Activated T-helper 1 cell treated with anti-CD3 and anti-CD28 coated beads, Interleukin-2, amount 50 U/mL, for 16 hours (primary cell): Measurements from ENCODE around the gene ANO8.
"Not testable (repeated sequence)": the region's sequence is repeated elsewhere in the genome, so short reads cannot be mapped to it uniquely, and the experiment has no call there.

Source experiments
- DNase-seq, 2 donors: peaks; one replicate each; pipeline ENCODE4 v3.0.0-alpha.2; 2020; ENCODE audit warnings: low read depth in 1 of 2, low spot score in 1 of 2

The ANO8 gene

DNA sequence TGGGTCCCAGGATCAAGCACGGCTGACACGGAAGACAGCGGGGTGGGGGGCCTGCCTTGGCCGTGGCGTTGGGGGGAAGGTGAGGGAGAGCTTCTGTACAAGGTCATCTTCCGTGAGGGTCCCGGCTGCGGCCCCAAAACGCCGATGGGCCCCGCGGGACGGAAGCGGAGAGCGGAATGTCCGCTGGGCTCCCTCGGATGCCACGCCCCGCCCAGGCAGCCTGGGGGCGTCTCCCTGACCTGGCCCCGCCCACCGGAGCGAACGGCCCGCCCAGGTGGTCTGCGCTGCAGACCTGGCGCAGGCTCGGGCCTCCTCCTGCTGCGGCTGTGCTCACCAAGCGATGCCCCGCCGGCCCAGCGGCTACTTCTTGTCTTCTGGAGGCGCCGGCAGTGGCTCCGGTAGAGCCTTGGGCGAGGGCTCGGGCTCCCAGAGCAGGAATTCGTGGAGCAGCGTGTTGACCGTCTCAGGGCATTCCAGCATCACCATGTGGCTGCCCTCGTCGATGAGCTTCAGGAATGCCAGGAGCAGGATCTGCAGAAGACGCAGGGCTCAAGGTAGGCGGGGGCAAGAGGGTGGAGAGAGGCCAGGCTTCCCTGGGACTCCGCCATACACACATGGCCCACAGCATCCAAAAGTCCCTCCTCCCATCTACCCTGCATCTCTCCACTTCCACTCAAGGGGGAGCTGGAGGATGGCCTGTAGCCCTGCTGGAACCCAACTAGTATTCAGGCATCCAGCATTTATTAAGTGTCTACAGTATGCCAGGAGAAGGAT lies 42.2 kb downstream of the ANO8 start:
- DNase-seq = peak; percentile 51 to 66

DNA sequence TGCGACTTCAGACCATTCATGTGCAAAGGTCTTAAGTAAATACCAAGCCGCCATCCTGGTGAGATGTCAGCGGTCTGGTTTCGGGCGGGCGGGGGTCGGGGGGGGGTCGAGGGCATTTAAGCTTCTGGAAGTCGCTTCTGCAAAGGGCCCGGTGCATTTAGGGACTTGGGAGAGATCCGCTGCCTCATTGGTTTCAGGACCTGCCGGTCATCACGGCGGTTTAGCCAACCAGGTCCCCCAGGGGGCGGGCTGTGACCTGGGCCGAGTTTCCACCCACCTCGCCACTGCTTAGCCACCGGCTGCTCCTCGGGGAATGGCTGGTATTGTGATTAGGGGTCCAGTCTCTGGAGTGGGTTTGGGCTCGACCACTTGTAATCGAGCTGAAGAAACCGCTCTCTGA lies 45.2 kb downstream of the ANO8 start:
- no peak for DNase-seq

DNA sequence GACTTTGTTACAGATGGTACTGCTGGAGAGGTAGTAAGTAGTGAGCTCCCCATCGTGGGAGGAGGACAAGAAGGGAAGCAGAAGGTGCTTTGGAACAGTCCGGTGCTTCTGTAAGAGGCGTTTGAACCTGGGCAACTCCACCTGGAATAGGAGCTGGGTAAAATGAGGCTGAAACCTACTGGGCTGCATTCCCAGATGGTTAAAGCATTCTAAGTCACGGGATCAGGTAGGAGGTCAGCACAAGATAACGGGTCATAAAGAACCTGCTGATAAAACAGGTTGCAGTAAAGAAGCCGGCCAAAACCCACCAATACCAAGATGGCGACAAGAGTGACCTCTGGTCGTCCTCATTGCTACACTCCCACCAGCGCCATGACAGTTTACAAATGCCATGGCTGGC lies 47.9 kb downstream of the ANO8 start:
- DNase-seq = no peak

GRCh38 chr19:17286263-17286662 lies 48.4 kb downstream of the ANO8 start:
- no peak for DNase-seq

DNA sequence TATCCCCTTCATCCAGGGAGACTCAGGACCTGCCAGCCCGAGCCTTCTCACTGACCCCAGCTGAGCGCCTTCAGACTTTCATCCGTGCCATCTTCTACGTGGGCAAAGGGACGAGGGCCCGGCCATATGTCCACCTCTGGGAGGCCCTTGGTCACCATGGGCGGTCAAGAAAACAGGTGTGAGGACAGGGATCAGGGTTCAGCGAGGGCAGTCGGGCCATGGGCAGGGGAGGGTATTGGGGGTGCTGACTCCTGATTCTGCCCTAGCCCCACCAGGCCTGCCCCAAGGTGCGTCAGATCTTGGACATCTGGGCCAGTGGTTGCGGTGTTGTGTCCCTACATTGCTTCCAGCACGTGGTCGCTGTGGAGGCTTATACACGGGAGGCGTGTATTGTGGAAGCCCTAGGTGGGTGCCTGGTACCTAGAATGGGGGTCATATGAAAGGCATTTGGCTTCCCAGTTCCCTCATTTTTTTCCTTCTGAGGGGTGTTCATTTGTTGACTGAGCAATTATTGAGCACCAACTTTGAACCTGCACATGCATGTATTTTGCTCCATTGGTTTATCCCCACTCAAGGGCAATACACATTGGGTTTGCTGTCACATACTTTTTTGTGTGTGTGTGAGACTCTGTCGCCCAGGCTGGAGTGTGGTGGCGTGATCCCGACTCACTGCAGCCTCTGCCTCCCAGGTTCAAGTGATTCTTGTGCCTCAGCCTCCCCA lies 49.1 kb downstream of the ANO8 start:
- no peak for DNase-seq

DNA sequence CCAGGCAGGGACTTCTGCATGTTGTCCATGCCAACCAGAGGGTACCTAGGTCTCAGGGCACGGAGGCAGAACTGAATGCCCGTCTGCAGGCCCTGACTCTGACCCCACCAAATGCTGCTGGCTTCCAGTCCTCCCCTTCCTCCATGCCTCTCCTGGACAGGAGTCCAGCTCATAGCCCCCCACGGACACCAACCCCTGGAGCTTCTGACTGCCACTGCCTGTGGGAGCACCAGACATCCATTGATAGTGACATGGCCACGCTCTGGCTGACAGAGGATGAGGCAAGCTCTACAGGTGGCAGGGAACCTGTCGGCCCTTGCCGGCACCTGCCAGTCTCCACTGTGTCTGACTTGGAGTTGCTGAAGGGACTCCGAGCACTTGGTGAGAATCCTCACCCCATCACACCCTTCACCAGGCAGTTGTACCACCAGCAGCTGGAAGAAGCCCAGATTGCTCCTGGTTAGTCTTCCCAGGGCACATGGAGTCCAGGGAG lies 51.1 kb downstream of the ANO8 start:
- no peak for DNase-seq

GRCh38 chr19:17282488-17283125 lies 52.0 kb downstream of the ANO8 start:
- peak; percentile 69 to 71 for DNase-seq

GRCh38 chr19:17281391-17282304 lies 53.0 kb downstream of the ANO8 start, which contains the start of gene ANKLE1:
ANKLE1 (plus strand) TSS chr19:17281901; CDS start chr19:17281921, 20 bp downstream.
- DNase-seq = no peak

DNA sequence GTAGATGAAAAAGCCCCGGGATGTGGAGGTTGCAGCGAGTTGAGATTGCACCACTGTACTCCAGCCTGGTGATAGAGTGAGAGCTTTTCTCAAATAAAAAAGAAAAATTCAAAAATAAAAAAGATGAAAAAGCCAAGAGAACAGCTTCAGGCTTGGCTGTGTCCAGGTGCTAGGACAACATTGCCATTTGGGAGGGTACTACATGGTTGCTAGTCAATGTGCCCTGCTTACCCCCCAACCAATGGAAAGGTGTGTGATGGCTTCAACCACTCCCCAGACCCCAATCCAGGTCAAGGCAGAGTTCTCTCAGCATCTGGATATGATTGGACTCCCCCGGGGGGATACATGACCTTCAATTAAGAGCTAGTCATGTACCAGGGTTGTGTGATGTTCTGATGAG lies 55.2 kb downstream of the ANO8 start:
- DNase-seq = no peak

GRCh38 chr19:17275441-17276175 lies 59.0 kb downstream of the ANO8 start:
- no peak for DNase-seq

DNA sequence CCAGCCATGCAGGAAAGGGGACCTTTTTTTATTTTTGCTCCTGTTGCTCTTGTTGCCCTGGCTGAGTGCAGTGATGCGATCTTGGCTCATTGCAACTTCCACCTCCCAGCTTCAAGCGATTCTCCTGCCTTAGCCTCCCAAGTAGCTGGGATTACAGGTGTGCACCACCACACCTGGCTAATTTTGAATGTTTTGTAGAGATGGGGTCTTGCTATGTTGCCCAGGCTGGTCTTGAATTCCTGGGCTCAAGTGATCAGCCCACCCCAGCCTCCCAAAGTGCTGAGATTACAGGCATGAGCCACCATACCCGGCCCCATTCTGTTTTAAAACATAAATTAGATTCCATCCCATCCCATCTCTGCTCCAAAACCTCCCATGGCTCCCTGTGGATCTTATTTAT lies 59.8 kb downstream of the ANO8 start:
- not testable (repeated sequence) for DNase-seq
